Erythroblast (primary cell): ENCODE results near the gene GJA5.

Experiments used
- DNase-seq, 2 experiments: peaks; one replicate each; lab custom pipeline; 2025; lab: John Stamatoyannopoulos, UW
- GATA1 ChIP-seq: IDR thresholded peaks from 2 replicates; pipeline ENCODE4 v1.6.1; 2011; ENCODE audit warnings: low read depth, mild to moderate bottlenecking, control low read depth, low read length, moderate library complexity
- POLR2A ChIP-seq: IDR thresholded peaks from 2 replicates; pipeline ENCODE4 v1.6.1; 2011; ENCODE audit warnings: mild to moderate bottlenecking, low read length

GJA5 gene

GRCh38 chr1:147781056-147781471 lies 20.7 kb upstream of the GJA5 start:
- TF ChIP-seq GATA1, result no peak
- TF ChIP-seq POLR2A, result no peak
- no peak for DNase-seq

GRCh38 chr1:147777694-147778093 lies 17.3 kb upstream of the GJA5 start:
- DNase-seq, result no peak
- TF ChIP-seq GATA1, result no peak
- TF ChIP-seq POLR2A, result no peak

GRCh38 chr1:147773215-147773715 lies 12.9 kb upstream of the GJA5 start:
- DNase-seq, result no peak

GRCh38 chr1:147772570-147772969 lies 12.2 kb upstream of the GJA5 start:
- no peak for TF ChIP-seq POLR2A
- TF ChIP-seq GATA1, result no peak
- DNase-seq, result no peak

More at GRCh38 chr1:147773215-147773715, 12.9 kb upstream of the GJA5 start:
- TF ChIP-seq GATA1 (no peak), POLR2A (no peak)

- no peak for DNase-seq
- TF ChIP-seq GATA1 (no peak), POLR2A (no peak)
Measured at GRCh38 chr1:147771226-147772125, 11.1 kb upstream of the GJA5 start.

GRCh38 chr1:147769106-147769505 lies 8.7 kb upstream of the GJA5 start:
- no peak for TF ChIP-seq GATA1
- no peak for TF ChIP-seq POLR2A
- no peak for DNase-seq

- no peak for DNase-seq
- TF ChIP-seq POLR2A, result no peak
- no peak for TF ChIP-seq GATA1
Measured at GRCh38 chr1:147768582-147768981, 8.2 kb upstream of the GJA5 start.

- no peak for TF ChIP-seq POLR2A
- no peak for TF ChIP-seq GATA1
- no peak for DNase-seq
Measured at GRCh38 chr1:147768101-147768500, 7.7 kb upstream of the GJA5 start.

GRCh38 chr1:147762233-147763024 lies 2.0 kb upstream of the GJA5 start:
- no peak for DNase-seq
- TF ChIP-seq GATA1, result no peak
- no peak for TF ChIP-seq POLR2A

GRCh38 chr1:147758379-147759100 lies 1.9 kb downstream of the GJA5 start:
- no peak for DNase-seq
- TF ChIP-seq GATA1 (no peak), POLR2A (no peak)

GRCh38 chr1:147757015-147757990 lies 3.1 kb downstream of the GJA5 start:
- TF ChIP-seq POLR2A (no peak), GATA1 (no peak)
- DNase-seq, result no peak

- DNase-seq, result no peak
- TF ChIP-seq GATA1, result no peak
- TF ChIP-seq POLR2A, result no peak
Measured at GRCh38 chr1:147756341-147756740, 4.1 kb downstream of the GJA5 start.
